ENCODE measurements around the gene KLHL17.
"Not testable (repeated sequence)": the region's sequence is repeated elsewhere in the genome, so short reads cannot be mapped to it uniquely, and the experiment has no call there.

The KLHL17 gene

GRCh38 chr1:988061-988460, 27.7 kb downstream of the KLHL17 start:
- 60 to 74% methylated on average over 4 of the region's 5 CpGs for WGBS, 2 experiments (ENCODE audit: insufficient coverage in 2 of 2)
- H3K27ac ChIP-seq (ENCODE audit: low read depth, low read length, severe bottlenecking); H3K4me1 ChIP-seq (ENCODE audit: control insufficient read depth, insufficient read depth, low read length, poor library complexity, severe bottlenecking); H3K4me3 ChIP-seq (ENCODE audit: extremely low read depth, insufficient read depth, low read length, poor library complexity, severe bottlenecking); H3K36me3 ChIP-seq (ENCODE audit: control insufficient read depth, insufficient read depth, low read length): not testable (repeated sequence)
- H3K9me3 ChIP-seq (ENCODE audit: control insufficient read depth, low read length): peaks cover 10% of the 10 kb centered on the region

- not testable (repeated sequence) for H3K4me1 ChIP-seq (ENCODE audit: control insufficient read depth, insufficient read depth, low read length, poor library complexity, severe bottlenecking); H3K36me3 ChIP-seq (ENCODE audit: control insufficient read depth, insufficient read depth, low read length); H3K4me3 ChIP-seq (ENCODE audit: extremely low read depth, insufficient read depth, low read length, poor library complexity, severe bottlenecking); H3K27ac ChIP-seq (ENCODE audit: low read depth, low read length, severe bottlenecking)
- peaks cover 10% of the 10 kb centered on the region for H3K9me3 ChIP-seq (ENCODE audit: control insufficient read depth, low read length)
- WGBS, 2 experiments (ENCODE audit: insufficient coverage in 2 of 2): 88 to 97% methylated on average over 3 of the region's 6 CpGs
These were observed 30.9 kb downstream of the KLHL17 start for GRCh38 chr1:991275-991674.

GRCh38 chr1:991895-992294, 31.5 kb downstream of the KLHL17 start:
- 91 to 95% methylated on average over 7 of the region's 10 CpGs for WGBS, 2 experiments (ENCODE audit: insufficient coverage in 2 of 2)
- H3K4me1 ChIP-seq (ENCODE audit: control insufficient read depth, insufficient read depth, low read length, poor library complexity, severe bottlenecking): no peaks in the 10 kb centered on the region
- H3K9me3 ChIP-seq (ENCODE audit: control insufficient read depth, low read length): peaks cover 10% of the 10 kb centered on the region
- no peak overlapping the region for H3K4me3 ChIP-seq (ENCODE audit: extremely low read depth, insufficient read depth, low read length, poor library complexity, severe bottlenecking)
- H3K36me3 ChIP-seq (ENCODE audit: control insufficient read depth, insufficient read depth, low read length): no peaks in the 10 kb centered on the region
- H3K27ac ChIP-seq (ENCODE audit: low read depth, low read length, severe bottlenecking): no peak overlapping the region

GRCh38 chr1:992362-992761, 32.0 kb downstream of the KLHL17 start:
- Histone ChIP-seq H3K4me1 (ENCODE audit: control insufficient read depth, insufficient read depth, low read length, poor library complexity, severe bottlenecking) (peaks cover 1% of the 10 kb centered on the region), H3K4me3 (ENCODE audit: extremely low read depth, insufficient read depth, low read length, poor library complexity, severe bottlenecking) (no peak overlapping the region), H3K9me3 (ENCODE audit: control insufficient read depth, low read length) (peaks cover 10% of the 10 kb centered on the region), H3K36me3 (ENCODE audit: control insufficient read depth, insufficient read depth, low read length) (no peaks in the 10 kb centered on the region), H3K27ac (ENCODE audit: low read depth, low read length, severe bottlenecking) (no peak overlapping the region)
- 67 to 100% methylated on average over 1 of the region's 7 CpGs for WGBS, 2 experiments (ENCODE audit: insufficient coverage in 2 of 2)

GRCh38 chr1:993379-993995, 33.1 kb downstream of the KLHL17 start:
- H3K36me3 ChIP-seq (ENCODE audit: control insufficient read depth, insufficient read depth, low read length): no peaks in the 10 kb centered on the region
- H3K4me1 ChIP-seq (ENCODE audit: control insufficient read depth, insufficient read depth, low read length, poor library complexity, severe bottlenecking): peaks cover 7% of the 10 kb centered on the region
- no peak overlapping the region for H3K4me3 ChIP-seq (ENCODE audit: extremely low read depth, insufficient read depth, low read length, poor library complexity, severe bottlenecking)
- 46 to 84% methylated on average over 3 to 12 of the region's 15 CpGs for WGBS, 2 experiments (ENCODE audit: insufficient coverage in 2 of 2)
- H3K9me3 ChIP-seq (ENCODE audit: control insufficient read depth, low read length): peaks cover 10% of the 10 kb centered on the region
- H3K27ac ChIP-seq (ENCODE audit: low read depth, low read length, severe bottlenecking): no peak overlapping the region

- not testable (repeated sequence) for H3K27ac ChIP-seq (ENCODE audit: low read depth, low read length, severe bottlenecking); H3K36me3 ChIP-seq (ENCODE audit: control insufficient read depth, insufficient read depth, low read length); H3K4me3 ChIP-seq (ENCODE audit: extremely low read depth, insufficient read depth, low read length, poor library complexity, severe bottlenecking); H3K4me1 ChIP-seq (ENCODE audit: control insufficient read depth, insufficient read depth, low read length, poor library complexity, severe bottlenecking)
- 93 to 97% methylated on average over 5 to 6 of the region's 6 CpGs for WGBS, 2 experiments (ENCODE audit: insufficient coverage in 2 of 2)
- peaks cover 10% of the 10 kb centered on the region for H3K9me3 ChIP-seq (ENCODE audit: control insufficient read depth, low read length)
These were observed 34.2 kb downstream of the KLHL17 start for GRCh38 chr1:994546-994945.

GRCh38 chr1:995665-996633, 35.6 kb downstream of the KLHL17 start:
- H3K27ac ChIP-seq (ENCODE audit: low read depth, low read length, severe bottlenecking): no peak overlapping the region

GRCh38 chr1:996851-997712, 36.7 kb downstream of the KLHL17 start:
- H3K4me1 ChIP-seq (ENCODE audit: control insufficient read depth, insufficient read depth, low read length, poor library complexity, severe bottlenecking): peaks cover 7% of the 10 kb centered on the region
- no peaks in the 10 kb centered on the region for H3K36me3 ChIP-seq (ENCODE audit: control insufficient read depth, insufficient read depth, low read length)
- H3K4me3 ChIP-seq (ENCODE audit: extremely low read depth, insufficient read depth, low read length, poor library complexity, severe bottlenecking): no peak overlapping the region
- no peak overlapping the region for H3K27ac ChIP-seq (ENCODE audit: low read depth, low read length, severe bottlenecking)
- H3K9me3 ChIP-seq (ENCODE audit: control insufficient read depth, low read length): peaks cover 7% of the 10 kb centered on the region
- 55 to 59% methylated on average over 21 to 22 of the region's 24 CpGs for WGBS, 2 experiments (ENCODE audit: insufficient coverage in 2 of 2)

More at GRCh38 chr1:995665-996633, 35.6 kb downstream of the KLHL17 start:
- WGBS, 2 experiments (ENCODE audit: insufficient coverage in 2 of 2): 65 to 67% methylated on average over 15 of the region's 30 CpGs
- Histone ChIP-seq H3K4me1 (ENCODE audit: control insufficient read depth, insufficient read depth, low read length, poor library complexity, severe bottlenecking) (peaks cover 7% of the 10 kb centered on the region), H3K36me3 (ENCODE audit: control insufficient read depth, insufficient read depth, low read length) (no peaks in the 10 kb centered on the region), H3K9me3 (ENCODE audit: control insufficient read depth, low read length) (peaks cover 10% of the 10 kb centered on the region), H3K4me3 (ENCODE audit: extremely low read depth, insufficient read depth, low read length, poor library complexity, severe bottlenecking) (no peak overlapping the region)

- Histone ChIP-seq H3K9me3 (ENCODE audit: control insufficient read depth, low read length) (peaks cover 4% of the 10 kb centered on the region), H3K4me3 (ENCODE audit: extremely low read depth, insufficient read depth, low read length, poor library complexity, severe bottlenecking) (peak overlapping the region; percentile 68), H3K4me1 (ENCODE audit: control insufficient read depth, insufficient read depth, low read length, poor library complexity, severe bottlenecking) (peaks cover 7% of the 10 kb centered on the region), H3K27ac (ENCODE audit: low read depth, low read length, severe bottlenecking) (no peak overlapping the region), H3K36me3 (ENCODE audit: control insufficient read depth, insufficient read depth, low read length) (no peaks in the 10 kb centered on the region)
- 42 to 60% methylated on average over 3 of the region's 3 CpGs for WGBS, 2 experiments (ENCODE audit: insufficient coverage in 2 of 2)
These were observed 37.3 kb downstream of the KLHL17 start for GRCh38 chr1:997713-997992.

GRCh38 chr1:997993-998744, 37.8 kb downstream of the KLHL17 start:
- H3K9me3 ChIP-seq (ENCODE audit: control insufficient read depth, low read length): no peaks in the 10 kb centered on the region
- H3K27ac ChIP-seq (ENCODE audit: low read depth, low read length, severe bottlenecking): no peak overlapping the region
- peak overlapping the region; percentile 68 for H3K4me3 ChIP-seq (ENCODE audit: extremely low read depth, insufficient read depth, low read length, poor library complexity, severe bottlenecking)
- peaks cover 12% of the 10 kb centered on the region for H3K4me1 ChIP-seq (ENCODE audit: control insufficient read depth, insufficient read depth, low read length, poor library complexity, severe bottlenecking)
- WGBS, 2 experiments (ENCODE audit: insufficient coverage in 2 of 2): 12 to 19% methylated on average over 51 to 72 of the region's 75 CpGs
- no peaks in the 10 kb centered on the region for H3K36me3 ChIP-seq (ENCODE audit: control insufficient read depth, insufficient read depth, low read length)

Measured in mesodermal cell (in vitro differentiated cells).